Activated naive CD8-positive, alpha-beta T cell treated with anti-CD3 and anti-CD28 coated beads for 36 hours (primary cell): Measurements from ENCODE around the gene WDR17. TPM values are rescaled to one million over a fixed set of nuclear protein-coding genes. Genes with fewer than 3 reads are reported as not detected.

Experiments used
- DNase-seq: peaks from one replicate; pipeline ENCODE4 v3.0.0; 2021
- H3K27ac Mint-ChIP-seq: one replicate; pipeline ENCODE4 v1.8.0; 2022; ENCODE audit warnings: mild to moderate bottlenecking, moderate library complexity, mixed read lengths
- H3K27me3 Mint-ChIP-seq: one replicate; pipeline ENCODE4 v1.8.0; 2022; ENCODE audit warnings: mild to moderate bottlenecking, mixed read lengths
- H3K36me3 Mint-ChIP-seq: one replicate; pipeline ENCODE4 v1.8.0; 2021; ENCODE audit warnings: mild to moderate bottlenecking, mixed read lengths
- H3K4me1 Mint-ChIP-seq: one replicate; pipeline ENCODE4 v1.8.0; 2021; ENCODE audit warnings: mixed read lengths
- H3K4me3 Mint-ChIP-seq: one replicate; pipeline ENCODE4 v1.8.0; 2022; ENCODE audit warnings: mild to moderate bottlenecking, moderate library complexity, mixed read lengths
- H3K9me3 Mint-ChIP-seq: one replicate; pipeline ENCODE4 v1.8.0; 2022; ENCODE audit warnings: mixed read lengths
- total RNA-seq, 2 experiments: library from RNA; stranded (reverse); gene quantifications; one replicate each; pipeline ENCODE4 v1.2.3, GENCODE V29; 2021

Gene WDR17
- total RNA-seq, 2 experiments from 2014 or later: 1.9 to 2.7 TPM

- Mint-ChIP-seq H3K4me3 (no peak overlapping the region), H3K27ac (no peak overlapping the region), H3K9me3 (no peaks in the 10 kb centered on the region), H3K36me3 (no peaks in the 10 kb centered on the region), H3K27me3 (no peaks in the 10 kb centered on the region), H3K4me1 (no peaks in the 10 kb centered on the region)
- no peak for DNase-seq
These were observed 76.6 kb downstream of the WDR17 start for GRCh38 chr4:176142253-176142652.

- no peak for DNase-seq
- Mint-ChIP-seq H3K27me3 (no peaks in the 10 kb centered on the region), H3K36me3 (no peaks in the 10 kb centered on the region), H3K27ac (no peak overlapping the region), H3K4me3 (no peak overlapping the region), H3K4me1 (no peaks in the 10 kb centered on the region), H3K9me3 (no peaks in the 10 kb centered on the region)
These were observed 84.2 kb downstream of the WDR17 start for GRCh38 chr4:176149680-176150355.

- Mint-ChIP-seq H3K27ac (no peak overlapping the region), H3K4me1 (no peaks in the 10 kb centered on the region), H3K36me3 (no peaks in the 10 kb centered on the region), H3K9me3 (no peaks in the 10 kb centered on the region), H3K27me3 (no peaks in the 10 kb centered on the region), H3K4me3 (no peak overlapping the region)
- DNase-seq: no peak
These were observed 84.7 kb downstream of the WDR17 start for GRCh38 chr4:176150356-176150682.

GRCh38 chr4:176150704-176151103 is 85.1 kb downstream of the WDR17 start:
- Mint-ChIP-seq H3K9me3 (no peaks in the 10 kb centered on the region), H3K27ac (no peak overlapping the region), H3K36me3 (no peaks in the 10 kb centered on the region), H3K4me1 (no peaks in the 10 kb centered on the region), H3K27me3 (no peaks in the 10 kb centered on the region), H3K4me3 (no peak overlapping the region)
- no peak for DNase-seq

GRCh38 chr4:176153124-176153523 is 87.5 kb downstream of the WDR17 start:
- no peaks in the 10 kb centered on the region for H3K27me3 Mint-ChIP-seq
- no peak for DNase-seq
- H3K4me3 Mint-ChIP-seq: no peak overlapping the region
- no peaks in the 10 kb centered on the region for H3K9me3 Mint-ChIP-seq
- no peak overlapping the region for H3K27ac Mint-ChIP-seq
- no peaks in the 10 kb centered on the region for H3K36me3 Mint-ChIP-seq
- H3K4me1 Mint-ChIP-seq: no peaks in the 10 kb centered on the region

GRCh38 chr4:176156656-176157055 is 91.0 kb downstream of the WDR17 start:
- peaks cover 3% of the 10 kb centered on the region for H3K27me3 Mint-ChIP-seq
- H3K4me3 Mint-ChIP-seq: no peak overlapping the region
- no peaks in the 10 kb centered on the region for H3K9me3 Mint-ChIP-seq
- H3K4me1 Mint-ChIP-seq: no peaks in the 10 kb centered on the region
- no peak for DNase-seq
- H3K36me3 Mint-ChIP-seq: no peaks in the 10 kb centered on the region
- H3K27ac Mint-ChIP-seq: no peak overlapping the region

GRCh38 chr4:176163041-176163440 is 97.4 kb downstream of the WDR17 start:
- Mint-ChIP-seq H3K27ac (no peak overlapping the region), H3K4me3 (no peak overlapping the region), H3K27me3 (peaks cover 3% of the 10 kb centered on the region), H3K36me3 (no peaks in the 10 kb centered on the region), H3K4me1 (no peaks in the 10 kb centered on the region), H3K9me3 (no peaks in the 10 kb centered on the region)
- DNase-seq: no peak

GRCh38 chr4:176185051-176185450 is 119.4 kb downstream of the WDR17 start:
- Mint-ChIP-seq H3K4me3 (no peak overlapping the region), H3K27me3 (peaks cover 22% of the 10 kb centered on the region), H3K4me1 (peaks cover 16% of the 10 kb centered on the region), H3K36me3 (no peaks in the 10 kb centered on the region), H3K9me3 (no peaks in the 10 kb centered on the region), H3K27ac (no peak overlapping the region)
- DNase-seq: no peak

- H3K4me3 Mint-ChIP-seq: no peak overlapping the region
- peaks cover 16% of the 10 kb centered on the region for H3K4me1 Mint-ChIP-seq
- H3K9me3 Mint-ChIP-seq: no peaks in the 10 kb centered on the region
- no peak for DNase-seq
- H3K27ac Mint-ChIP-seq: no peak overlapping the region
- H3K27me3 Mint-ChIP-seq: peaks cover 23% of the 10 kb centered on the region
- H3K36me3 Mint-ChIP-seq: no peaks in the 10 kb centered on the region
These were observed 120.4 kb downstream of the WDR17 start for GRCh38 chr4:176186067-176186466.

GRCh38 chr4:176186671-176187395 is 121.2 kb downstream of the WDR17 start:
- H3K4me1 Mint-ChIP-seq: peaks cover 16% of the 10 kb centered on the region
- no peak for DNase-seq
- no peak overlapping the region for H3K4me3 Mint-ChIP-seq
- no peaks in the 10 kb centered on the region for H3K9me3 Mint-ChIP-seq
- H3K36me3 Mint-ChIP-seq: no peaks in the 10 kb centered on the region
- H3K27me3 Mint-ChIP-seq: peaks cover 30% of the 10 kb centered on the region
- H3K27ac Mint-ChIP-seq: no peak overlapping the region

- peaks cover 16% of the 10 kb centered on the region for H3K4me1 Mint-ChIP-seq
- no peak for DNase-seq
- peaks cover 34% of the 10 kb centered on the region for H3K27me3 Mint-ChIP-seq
- no peak overlapping the region for H3K4me3 Mint-ChIP-seq
- peak overlapping the region; percentile 8 for H3K27ac Mint-ChIP-seq
- no peaks in the 10 kb centered on the region for H3K36me3 Mint-ChIP-seq
- no peaks in the 10 kb centered on the region for H3K9me3 Mint-ChIP-seq
These were observed 122.0 kb downstream of the WDR17 start for GRCh38 chr4:176187624-176188023.

- no peaks in the 10 kb centered on the region for H3K36me3 Mint-ChIP-seq
- no peak overlapping the region for H3K27ac Mint-ChIP-seq
These were observed 123.0 kb downstream of the WDR17 start for GRCh38 chr4:176188654-176189053.

GRCh38 chr4:176189891-176190795 is 124.5 kb downstream of the WDR17 start:
- no peaks in the 10 kb centered on the region for H3K36me3 Mint-ChIP-seq
- DNase-seq: no peak
- H3K4me1 Mint-ChIP-seq: peaks cover 35% of the 10 kb centered on the region
- H3K27ac Mint-ChIP-seq: no peak overlapping the region
- no peak overlapping the region for H3K4me3 Mint-ChIP-seq
- H3K27me3 Mint-ChIP-seq: peaks cover 28% of the 10 kb centered on the region
- no peaks in the 10 kb centered on the region for H3K9me3 Mint-ChIP-seq

More at GRCh38 chr4:176188654-176189053, 123.0 kb downstream of the WDR17 start:
- Mint-ChIP-seq H3K27me3 (peaks cover 29% of the 10 kb centered on the region), H3K4me1 (peaks cover 22% of the 10 kb centered on the region), H3K9me3 (no peaks in the 10 kb centered on the region), H3K4me3 (no peak overlapping the region)
- DNase-seq: no peak

GRCh38 chr4:176191974-176192373 is 126.3 kb downstream of the WDR17 start:
- Mint-ChIP-seq H3K27me3 (peaks cover 23% of the 10 kb centered on the region), H3K4me3 (no peak overlapping the region), H3K36me3 (peaks cover 2% of the 10 kb centered on the region), H3K4me1 (peaks cover 37% of the 10 kb centered on the region), H3K27ac (no peak overlapping the region), H3K9me3 (peaks cover 8% of the 10 kb centered on the region)
- no peak for DNase-seq

GRCh38 chr4:176193126-176193525 is 127.5 kb downstream of the WDR17 start:
- Mint-ChIP-seq H3K4me1 (peaks cover 34% of the 10 kb centered on the region), H3K4me3 (peak overlapping the region; percentile 50), H3K27ac (peak overlapping the region; percentile 81), H3K27me3 (peaks cover 23% of the 10 kb centered on the region), H3K36me3 (peaks cover 4% of the 10 kb centered on the region), H3K9me3 (peaks cover 11% of the 10 kb centered on the region)
- no peak for DNase-seq
